8988T (cell line): ENCODE measurements around the gene HECTD4.
"Not testable (repeated sequence)": the region's sequence is repeated elsewhere in the genome, so short reads cannot be mapped to it uniquely, and the experiment has no call there.

Source experiments
- DNase-seq: peaks from one replicate; pipeline ENCODE4 v3.0.0; 2011

HECTD4 gene

GRCh38 chr12:112406519-112407488 is 24.6 kb upstream of the HECTD4 start:
- no peak for DNase-seq

GRCh38 chr12:112401903-112402498 is 19.8 kb upstream of the HECTD4 start:
- no peak for DNase-seq

- no peak for DNase-seq
Measured at GRCh38 chr12:112401054-112401453, 18.8 kb upstream of the HECTD4 start.

GRCh38 chr12:112393328-112393727 is 11.1 kb upstream of the HECTD4 start:
- DNase-seq: no peak

GRCh38 chr12:112389922-112390654 is 7.9 kb upstream of the HECTD4 start:
- not testable (repeated sequence) for DNase-seq

GRCh38 chr12:112389228-112389627 is 7.0 kb upstream of the HECTD4 start:
- DNase-seq: no peak

- DNase-seq: no peak
Measured at GRCh38 chr12:112386726-112387125, 4.5 kb upstream of the HECTD4 start.

GRCh38 chr12:112382866-112383265 is 635 bp upstream of the HECTD4 start:
- DNase-seq: no peak

- DNase-seq: peak; percentile 37
Measured at GRCh38 chr12:112381406-112381882, 787 bp downstream of the HECTD4 start.

- DNase-seq: peak; percentile 28
Measured at GRCh38 chr12:112380663-112381405, 1.4 kb downstream of the HECTD4 start.

- DNase-seq: no peak
Measured at GRCh38 chr12:112375105-112375504, 7.1 kb downstream of the HECTD4 start.

- no peak for DNase-seq
Measured at GRCh38 chr12:112374166-112374740, 8.0 kb downstream of the HECTD4 start.

GRCh38 chr12:112370868-112371510 is 11.2 kb downstream of the HECTD4 start:
- DNase-seq: no peak

- no peak for DNase-seq
Measured at GRCh38 chr12:112370199-112370598, 12.0 kb downstream of the HECTD4 start.

- no peak for DNase-seq
Measured at GRCh38 chr12:112368856-112369255, 13.4 kb downstream of the HECTD4 start.

GRCh38 chr12:112367965-112368364 is 14.3 kb downstream of the HECTD4 start:
- no peak for DNase-seq

- DNase-seq: no peak
Measured at GRCh38 chr12:112362310-112362709, 19.9 kb downstream of the HECTD4 start.

GRCh38 chr12:112361271-112361670 is 21.0 kb downstream of the HECTD4 start:
- no peak for DNase-seq

GRCh38 chr12:112359290-112359689 is 22.9 kb downstream of the HECTD4 start:
- DNase-seq: no peak

- no peak for DNase-seq
Measured at GRCh38 chr12:112357214-112357613, 25.0 kb downstream of the HECTD4 start.

GRCh38 chr12:112354399-112354798 is 27.8 kb downstream of the HECTD4 start:
- no peak for DNase-seq

- no peak for DNase-seq
Measured at GRCh38 chr12:112353393-112353792, 28.8 kb downstream of the HECTD4 start.
